IPS-NIHi11 (cell line): Measurements from ENCODE around the gene GABRB2.

Experiments used
- DNase-seq: peaks from one replicate; pipeline ENCODE4 v3.0.0; 2012; ENCODE audit warnings: mixed read lengths, low spot score

GABRB2 gene

DNA sequence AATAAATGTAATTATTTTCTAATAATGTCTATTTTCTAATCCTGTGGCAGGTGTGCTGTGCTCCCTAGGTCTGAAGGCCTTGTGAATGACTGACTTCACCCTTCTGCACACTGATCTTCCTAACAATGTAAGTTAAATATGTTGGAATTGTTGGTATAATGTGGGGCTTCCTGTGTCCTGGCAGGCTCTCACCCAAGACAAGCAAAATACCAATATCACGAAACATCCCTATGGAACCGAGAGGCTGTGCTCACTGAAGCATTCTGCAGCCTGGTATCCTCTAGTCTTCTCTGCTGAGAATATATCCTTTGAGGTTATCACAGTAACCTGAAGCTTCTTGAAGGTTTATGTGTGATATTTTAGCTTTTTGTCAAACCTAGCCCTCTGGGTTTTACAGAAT, 159.4 kb downstream of the GABRB2 start:
- DNase-seq = no peak

DNA sequence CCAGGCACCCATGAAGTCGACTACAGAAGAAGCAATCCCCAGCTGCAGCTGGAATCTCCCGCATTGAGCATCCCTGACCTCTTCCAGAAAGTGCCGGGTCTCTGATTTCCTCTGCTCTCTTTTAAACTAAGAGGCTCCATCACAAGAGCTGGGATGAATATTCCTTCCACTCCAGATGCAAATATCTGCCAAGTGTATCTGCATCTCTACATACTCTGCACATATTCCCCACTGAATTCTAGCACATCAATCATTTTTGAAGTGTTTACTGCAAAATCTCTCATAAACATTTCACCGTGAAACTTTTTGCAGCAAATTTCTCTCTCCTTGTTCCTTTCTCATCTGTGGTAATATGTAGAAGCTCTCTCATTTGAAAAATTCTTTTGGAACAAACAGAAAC, 161.5 kb downstream of the GABRB2 start:
- no peak for DNase-seq

DNA sequence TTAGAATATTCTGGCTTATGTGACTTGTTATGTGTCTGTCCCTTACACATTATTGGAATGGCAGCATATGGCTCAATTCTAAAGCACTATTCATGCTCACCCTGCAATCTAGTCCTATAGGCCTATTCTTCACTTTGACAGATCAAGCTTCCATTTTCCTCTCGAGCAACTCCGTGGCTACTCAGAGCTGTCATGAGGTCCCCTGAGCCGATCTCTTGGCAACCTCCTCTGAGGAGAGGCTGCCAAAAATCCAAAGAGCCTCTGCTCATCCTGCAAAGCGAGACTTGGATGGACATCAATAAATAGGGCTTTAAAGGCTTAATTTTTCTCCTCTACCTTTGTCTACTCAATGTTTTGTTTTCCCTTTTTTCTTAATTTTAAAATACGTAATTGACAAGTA, 163.8 kb downstream of the GABRB2 start:
- DNase-seq = no peak

DNA sequence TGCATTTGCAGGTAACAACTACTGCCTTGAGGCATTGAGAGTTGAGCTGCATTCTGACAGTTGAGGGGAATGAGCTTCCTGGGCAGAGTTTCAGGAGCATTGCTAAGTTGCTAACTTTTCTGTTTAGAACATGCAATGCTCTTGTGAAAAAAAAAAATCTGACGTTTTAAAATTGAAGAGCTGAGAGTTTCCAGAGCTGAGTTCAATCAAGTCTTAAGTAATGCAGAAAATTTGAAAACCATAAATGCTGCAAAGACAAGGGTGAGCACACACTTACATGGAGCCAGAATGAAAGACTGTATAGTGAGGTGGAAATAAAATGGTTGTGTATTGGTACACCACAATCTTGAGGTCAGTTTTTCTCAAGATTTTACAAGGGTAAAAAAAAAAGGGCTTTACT, 166.0 kb downstream of the GABRB2 start:
- no peak for DNase-seq

DNA sequence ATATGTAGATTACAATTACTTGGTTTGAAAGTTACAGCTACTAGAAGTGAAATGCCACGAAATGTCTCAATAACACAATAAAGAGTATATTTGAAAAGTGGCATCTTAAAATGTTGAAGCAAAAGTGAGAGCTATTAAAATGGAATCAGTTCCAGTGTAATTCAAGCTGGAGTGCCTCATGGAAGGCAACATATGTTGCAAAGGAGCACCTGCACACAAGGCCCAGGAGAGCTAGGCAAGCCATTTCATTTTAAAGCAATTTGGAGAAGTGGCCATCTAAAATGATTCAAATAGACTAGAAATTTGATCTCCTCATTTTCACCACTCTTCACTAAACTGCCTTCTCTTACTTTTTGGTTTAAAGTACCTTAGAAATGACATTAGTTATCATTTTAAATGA, 167.8 kb downstream of the GABRB2 start:
- no peak for DNase-seq

DNA sequence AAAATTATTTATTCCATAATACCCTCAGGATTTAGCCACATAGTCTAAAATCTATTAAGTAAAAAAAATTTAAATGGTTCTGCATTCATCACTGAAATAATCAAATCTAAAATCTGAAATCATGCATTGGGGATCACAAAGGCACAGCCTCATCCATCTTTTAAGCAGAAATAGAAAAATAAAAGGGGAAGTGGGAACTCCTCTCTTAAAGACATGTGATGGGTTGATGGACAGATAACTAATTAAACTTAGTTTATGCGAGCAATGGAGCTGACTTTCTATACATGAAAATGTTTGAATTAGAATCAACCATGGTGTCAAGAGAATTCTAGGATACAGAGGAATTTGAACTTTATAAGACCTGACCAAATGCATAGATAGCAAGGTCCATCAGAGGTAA, 170.5 kb downstream of the GABRB2 start:
- no peak for DNase-seq

DNA sequence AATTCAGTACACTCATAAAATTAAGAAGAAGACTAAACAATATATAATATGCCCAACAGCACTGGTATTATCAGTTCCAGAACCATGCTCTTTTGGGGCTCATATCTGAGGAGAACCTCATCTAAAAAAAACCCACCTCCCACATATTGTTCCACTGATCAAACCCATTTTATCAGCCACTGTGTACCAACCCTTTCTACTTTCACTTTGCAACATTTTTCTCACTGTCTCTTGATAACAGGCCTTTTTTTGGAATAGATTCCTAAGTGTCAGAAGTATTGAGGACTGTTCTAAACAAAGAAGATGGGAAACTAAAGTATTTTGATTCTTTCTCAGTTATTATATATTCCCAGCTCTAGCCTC, 173.2 kb downstream of the GABRB2 start:
- DNase-seq = no peak

DNA sequence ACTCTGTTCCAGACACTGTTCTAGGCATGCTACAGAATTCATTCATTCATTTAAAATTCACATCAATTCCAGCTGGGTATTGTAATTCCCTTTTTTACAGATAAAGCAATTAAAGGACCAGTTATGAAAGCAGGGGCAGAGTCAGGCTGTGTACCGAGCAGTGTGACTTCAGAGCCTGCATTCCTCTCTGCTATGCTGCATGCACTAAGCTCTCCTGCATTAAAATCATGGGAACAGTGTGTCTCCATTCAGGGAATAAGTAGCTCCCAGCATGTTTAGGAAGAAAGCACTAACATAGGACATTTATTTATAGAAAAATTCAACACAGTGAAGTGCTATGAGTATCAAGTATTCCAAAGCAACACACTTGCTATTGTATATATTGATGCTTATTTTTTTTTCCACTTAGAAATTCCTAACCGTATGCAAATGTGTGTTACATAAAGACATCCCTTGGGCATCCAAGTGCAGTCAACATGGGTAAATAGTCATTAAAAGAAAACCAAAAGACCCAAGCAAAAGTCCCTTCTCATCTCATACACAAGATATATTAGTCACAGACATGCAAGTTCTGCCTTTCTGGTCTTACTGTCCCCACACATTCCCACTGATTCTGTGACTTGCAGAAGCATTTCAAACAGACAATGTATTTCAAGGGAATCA, 173.7 kb downstream of the GABRB2 start:
- DNase-seq = no peak

DNA sequence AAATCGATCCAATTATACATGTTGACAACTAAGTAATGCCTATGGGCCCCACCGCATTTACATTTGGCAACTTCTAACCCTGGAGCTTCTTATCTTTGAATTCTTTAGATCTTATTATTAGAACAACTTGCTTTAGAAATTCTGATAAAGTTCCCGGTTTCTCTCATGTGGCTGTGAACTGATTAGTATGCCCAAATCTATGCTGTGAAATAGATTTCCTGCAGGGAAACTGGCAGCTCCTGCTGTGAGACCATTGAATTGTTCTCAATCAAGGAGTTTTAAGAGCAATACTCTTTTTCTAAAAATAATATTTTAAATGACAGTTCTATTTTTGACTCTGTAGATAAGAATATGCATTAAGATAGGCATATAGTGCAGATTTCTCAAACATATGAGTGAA, 177.5 kb downstream of the GABRB2 start:
- DNase-seq = no peak

DNA sequence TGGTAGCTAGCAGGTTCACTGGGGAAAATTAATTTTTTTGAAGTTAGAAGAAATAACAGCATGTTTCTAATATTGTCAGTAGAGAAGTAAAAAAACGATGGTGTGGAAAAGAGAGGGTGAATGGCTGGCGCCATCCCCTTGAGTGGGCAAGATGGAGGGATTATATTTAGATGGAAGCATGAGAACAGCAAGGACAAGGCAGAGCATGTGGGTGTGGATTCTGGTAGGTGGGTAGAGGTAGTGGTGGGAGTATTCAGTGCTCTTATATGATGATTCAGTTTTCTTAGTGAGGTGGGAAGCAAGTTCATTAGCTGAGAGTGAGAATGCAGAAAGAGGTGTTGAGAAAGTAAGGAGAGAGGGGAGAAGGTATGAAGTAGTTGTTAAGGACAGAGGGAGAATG, 188.1 kb downstream of the GABRB2 start:
- no peak for DNase-seq

DNA sequence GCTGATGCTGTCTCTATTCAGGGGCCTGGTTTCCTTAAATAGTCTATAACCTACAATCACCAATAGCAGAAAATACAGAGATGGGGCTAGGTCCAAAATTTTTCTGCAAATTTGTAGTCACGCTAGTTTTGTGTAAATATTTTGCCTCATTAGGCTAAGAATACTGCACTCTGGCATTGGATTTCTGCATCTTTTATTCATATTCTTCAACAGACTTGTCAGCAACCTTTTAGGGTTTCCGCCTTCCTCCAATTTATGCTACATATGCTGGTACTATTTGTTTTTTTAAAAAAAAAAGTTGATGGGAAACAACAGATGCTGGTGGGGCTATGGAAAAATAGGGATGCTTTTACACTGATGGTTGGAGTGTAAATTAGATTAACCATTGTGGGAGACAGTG, 202.3 kb downstream of the GABRB2 start:
- no peak for DNase-seq

DNA sequence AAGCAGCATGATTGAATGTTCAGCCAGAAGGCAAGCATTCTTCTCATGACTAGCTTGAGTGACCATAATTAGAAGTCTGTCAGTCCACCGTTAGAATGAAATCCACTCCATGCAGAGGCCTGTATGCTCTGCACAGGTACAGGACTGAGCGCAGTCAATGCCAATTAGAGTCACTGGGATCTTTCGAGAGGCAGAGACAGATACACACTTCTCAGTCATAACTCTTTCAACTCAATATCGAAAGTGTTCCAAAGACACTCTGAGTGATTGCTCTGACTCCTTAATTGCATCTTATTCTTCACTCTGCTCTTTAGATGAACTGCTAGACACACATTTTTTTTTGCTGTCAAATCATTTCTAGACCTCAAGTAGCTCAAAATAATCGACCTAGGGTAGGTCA, 203.6 kb downstream of the GABRB2 start:
- no peak for DNase-seq

DNA sequence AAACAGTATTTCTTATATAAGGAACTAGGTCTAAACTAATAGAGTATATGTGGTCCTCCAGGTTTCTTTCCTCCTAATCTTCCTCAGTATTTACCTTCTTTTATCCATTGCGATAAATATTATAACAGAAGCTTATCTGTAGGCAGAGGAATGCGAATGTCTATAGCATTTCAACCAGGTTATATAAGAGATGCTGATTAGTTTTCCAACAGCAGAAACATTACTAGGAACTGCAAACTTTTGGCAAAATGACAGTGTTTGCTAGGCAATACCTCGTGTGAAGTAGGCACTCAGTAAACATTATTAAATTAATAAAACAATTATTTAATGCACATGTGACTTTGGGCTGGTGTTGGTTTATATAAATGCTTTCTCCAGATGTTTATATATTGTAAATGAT, 206.5 kb downstream of the GABRB2 start:
- no peak for DNase-seq

DNA sequence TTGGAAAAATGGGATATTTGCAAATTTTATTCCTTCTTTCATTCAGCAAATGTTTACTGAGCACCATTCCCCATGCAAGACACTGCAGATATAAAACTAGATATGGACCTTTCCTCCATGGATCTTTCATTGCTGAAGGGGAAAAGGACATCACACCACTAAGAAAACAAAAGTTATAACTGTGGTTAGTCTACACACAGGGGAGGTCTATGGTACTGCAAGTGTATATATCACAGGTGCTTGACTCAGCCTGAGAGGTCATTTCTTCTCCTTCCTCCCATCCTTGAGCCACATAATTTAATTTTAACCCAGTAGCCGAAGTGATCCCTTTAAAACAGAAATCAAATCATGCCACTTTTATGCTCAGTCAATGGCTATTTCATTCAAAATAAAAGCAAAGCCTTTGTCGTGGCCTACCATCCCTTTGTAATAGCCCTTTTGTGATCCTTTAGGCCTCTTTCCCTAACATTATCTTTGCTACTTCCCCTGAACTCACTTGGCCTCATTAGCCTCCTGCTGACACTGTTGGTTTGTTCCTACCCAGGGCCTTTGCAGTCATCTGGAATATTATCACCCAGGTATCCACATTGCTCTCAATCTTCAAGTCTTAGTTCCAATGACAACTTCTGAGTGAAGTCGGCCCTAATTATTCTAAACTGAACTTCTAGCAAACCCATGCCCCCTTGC, 213.2 kb downstream of the GABRB2 start:
- DNase-seq = no peak

DNA sequence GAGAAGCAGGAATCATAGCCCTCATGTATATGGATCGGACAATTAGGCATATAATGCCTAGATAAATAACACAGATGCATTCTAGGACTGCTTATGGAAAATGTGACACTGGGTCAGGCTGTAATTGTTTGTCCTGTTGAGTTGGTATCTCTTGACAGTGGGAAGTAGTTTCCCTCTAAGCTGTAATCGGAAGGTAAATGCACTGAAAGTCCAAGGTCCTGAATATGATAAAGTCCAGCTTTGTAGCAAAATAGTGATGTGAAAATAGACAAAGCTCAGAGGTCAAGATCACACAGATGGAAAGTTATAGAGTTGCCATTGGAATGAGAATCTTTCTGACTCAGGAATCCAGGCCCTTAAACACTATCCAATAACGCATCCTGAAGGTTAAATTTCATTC, 214.2 kb downstream of the GABRB2 start:
- no peak for DNase-seq

DNA sequence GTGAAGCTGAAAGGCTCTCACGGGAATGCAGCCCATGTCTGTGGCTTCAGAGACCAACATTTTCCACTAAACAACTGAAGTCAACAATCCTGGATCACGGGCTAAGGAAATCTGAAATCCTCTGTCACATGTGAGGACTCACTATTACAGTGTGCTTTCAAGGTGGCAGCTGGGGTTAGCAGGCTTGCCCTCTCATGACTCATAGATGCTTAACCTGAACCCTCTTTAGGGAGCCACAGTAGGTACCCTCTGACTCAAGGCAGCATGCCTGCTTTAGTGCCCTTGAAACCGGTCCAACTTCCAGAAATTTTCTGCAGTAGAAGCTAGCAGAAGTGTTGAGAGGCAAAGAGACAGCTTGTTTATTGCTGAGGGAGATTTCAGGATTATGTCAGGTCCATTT, 232.5 kb downstream of the GABRB2 start:
- DNase-seq = no peak

DNA sequence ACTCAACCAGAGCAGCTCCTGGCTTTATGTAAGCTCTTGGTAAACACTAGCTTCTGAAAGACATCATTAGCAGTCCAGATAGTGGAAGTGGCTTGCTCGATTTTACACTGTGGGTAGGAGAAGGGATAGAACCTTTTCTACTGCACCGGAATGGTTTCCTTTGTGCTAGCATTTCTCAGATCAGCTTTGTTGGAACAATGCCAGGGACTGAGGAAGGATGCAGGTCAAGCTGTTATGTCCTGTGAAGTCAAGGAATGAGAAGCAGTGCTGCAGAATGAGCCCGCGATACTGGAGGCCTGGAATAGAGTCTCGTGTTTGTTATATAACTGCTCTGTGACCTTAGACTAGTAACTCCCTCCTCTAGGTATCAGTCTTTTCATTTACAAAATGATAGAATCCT, 233.6 kb downstream of the GABRB2 start:
- no peak for DNase-seq

DNA sequence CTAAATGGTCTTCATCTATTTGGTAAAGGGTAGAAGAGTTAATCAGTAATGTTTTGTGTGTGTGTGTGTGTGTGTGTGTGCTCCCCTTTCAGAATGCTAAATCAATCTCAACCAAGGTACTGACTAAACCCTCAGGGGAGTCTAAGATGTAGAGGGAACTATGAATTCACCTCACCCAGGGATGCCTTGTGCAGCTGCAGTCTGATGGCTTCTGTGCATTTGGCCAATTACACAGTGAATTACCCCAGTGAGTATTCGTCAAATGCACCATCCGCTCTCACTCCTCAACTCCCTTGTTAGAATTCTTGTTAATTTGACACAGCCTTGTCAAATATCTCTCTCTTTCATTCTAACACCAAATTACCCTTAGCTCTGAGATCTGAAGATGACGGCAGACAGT, 234.6 kb downstream of the GABRB2 start:
- DNase-seq = no peak

DNA sequence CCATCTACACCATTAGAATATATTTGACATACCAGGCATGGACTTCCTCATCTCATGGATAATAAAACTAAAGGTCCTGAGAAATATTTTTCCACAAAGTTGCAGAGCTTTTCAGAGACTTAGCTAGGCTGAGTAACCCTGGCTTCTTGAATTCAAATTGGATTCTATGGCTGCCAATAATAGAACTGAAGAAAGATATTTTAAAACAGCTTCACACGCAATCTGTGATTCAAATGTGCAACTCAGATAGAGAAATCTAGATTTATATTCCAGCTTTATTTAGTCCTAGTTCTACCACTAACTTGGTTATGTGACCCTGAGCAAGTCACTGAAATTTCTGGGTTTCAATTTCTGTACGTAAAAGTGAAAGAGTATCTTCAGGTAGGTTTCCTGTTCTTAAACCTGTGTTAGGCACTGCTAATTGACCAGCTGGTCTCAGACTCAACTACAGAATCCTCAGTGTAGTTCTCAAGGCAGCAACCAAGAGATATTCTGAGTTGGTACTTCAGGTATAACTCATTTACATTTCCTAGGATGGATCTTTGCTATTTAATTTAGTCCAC, 235.3 kb downstream of the GABRB2 start:
- no peak for DNase-seq

DNA sequence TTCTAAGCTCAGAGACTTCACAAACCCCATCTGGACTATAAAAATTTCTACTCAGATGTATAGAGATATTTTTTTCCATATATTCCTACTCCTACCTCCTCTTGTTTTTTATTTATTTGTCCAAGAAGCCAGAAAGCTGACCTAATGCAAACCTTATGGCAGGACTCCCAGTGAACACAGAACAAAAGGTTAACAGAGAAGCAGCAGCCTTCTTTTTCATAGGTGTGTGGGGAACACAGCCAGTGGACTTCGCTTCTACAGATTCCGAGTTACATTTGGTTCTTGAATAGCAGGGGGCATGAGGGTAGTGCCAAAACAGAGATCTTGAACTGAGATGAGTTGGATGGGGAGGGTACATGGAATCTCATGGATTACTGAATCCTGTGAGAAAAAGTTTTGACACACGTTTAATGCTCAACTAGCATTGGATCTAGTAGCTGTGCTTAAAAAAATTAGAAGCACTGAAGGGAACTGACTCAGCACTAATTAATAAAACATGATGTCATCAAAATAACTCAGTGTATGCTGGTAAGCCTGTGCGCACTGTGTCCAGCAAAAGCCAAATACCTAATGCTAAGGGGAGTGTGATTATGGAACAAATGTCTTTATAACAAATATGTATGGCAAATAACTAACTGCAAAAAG, 240.1 kb downstream of the GABRB2 start:
- no peak for DNase-seq

DNA sequence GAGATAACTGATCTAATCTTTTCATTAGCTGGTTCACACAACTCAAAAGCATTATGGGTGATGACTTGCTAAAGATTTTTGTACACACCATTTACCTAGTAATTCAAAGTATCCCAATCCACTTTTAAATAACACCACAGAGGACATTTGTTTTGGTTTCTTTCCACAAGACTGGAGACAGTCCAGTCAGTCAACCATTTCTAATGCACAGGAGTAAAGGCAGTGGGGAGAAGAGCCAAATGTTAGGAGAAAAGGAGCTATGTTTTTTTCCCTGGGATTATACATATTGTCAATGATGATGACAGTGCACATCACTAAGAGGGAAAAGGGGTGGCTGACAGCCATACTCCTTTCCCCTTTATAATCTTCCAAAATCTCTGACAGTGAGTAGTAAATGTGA, 240.9 kb downstream of the GABRB2 start:
- DNase-seq = no peak

DNA sequence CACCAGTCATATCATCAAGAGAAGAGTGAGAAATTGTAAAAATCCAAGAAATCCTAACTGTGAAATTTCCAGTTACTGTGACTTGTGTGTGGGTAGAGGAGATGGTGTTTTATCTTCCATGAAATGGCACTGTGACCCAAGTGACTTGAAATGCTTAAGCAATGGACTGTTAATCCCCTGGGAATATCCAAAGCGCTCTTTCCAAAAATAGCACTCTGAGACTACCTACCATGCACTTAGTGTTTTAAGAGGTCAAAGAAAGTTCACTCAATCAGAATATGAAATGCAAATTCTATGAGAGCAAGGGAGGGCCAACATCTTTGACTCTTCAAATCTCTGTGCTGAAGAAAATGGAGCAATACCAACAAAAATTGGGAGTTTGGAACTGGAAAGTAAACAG, 244.0 kb downstream of the GABRB2 start:
- DNase-seq = no peak

DNA sequence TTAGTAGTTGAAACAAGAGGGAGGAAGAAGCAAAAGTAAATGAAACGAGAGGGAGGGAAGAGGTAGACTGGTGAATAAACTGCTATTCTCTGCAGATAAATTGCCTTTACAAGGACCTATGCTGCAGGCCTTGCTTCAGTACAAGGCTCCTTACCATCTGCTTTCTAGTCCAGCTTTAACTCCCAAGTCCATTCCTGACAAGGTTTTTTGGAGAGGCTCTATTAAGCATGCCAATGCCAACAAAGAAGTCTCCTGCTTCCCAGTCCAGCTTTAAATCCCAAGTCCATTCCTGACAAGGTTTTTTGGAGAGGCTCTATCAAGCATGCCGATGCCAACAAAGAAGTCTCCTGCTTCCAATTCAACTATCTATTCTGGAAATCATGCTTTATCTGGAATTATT, 244.9 kb downstream of the GABRB2 start:
- DNase-seq = no peak

DNA sequence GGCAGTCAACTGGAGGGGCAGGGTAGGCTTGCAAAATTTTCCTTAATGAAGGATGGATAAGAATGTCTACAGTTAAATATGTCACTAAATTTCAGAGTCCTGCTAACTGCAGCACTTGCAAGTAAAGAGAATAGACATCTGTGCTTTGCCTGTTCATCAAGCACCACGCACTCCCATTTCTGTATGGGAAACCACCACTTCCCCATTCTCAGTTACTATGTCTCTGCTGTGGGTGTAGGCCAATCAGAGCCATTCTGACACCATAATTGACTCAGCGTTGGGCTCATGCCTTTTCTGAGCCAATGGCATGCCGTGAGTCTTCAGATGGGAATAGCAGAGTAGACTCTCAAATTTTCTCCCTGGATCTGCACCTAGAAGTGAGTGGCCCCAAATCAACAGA, 247.5 kb downstream of the GABRB2 start:
- no peak for DNase-seq
